ENCODE results near the gene SMAD3. TPM values are rescaled to one million over a fixed set of nuclear protein-coding genes. Genes with fewer than 3 reads are reported as not detected.

SMAD3 gene
- total RNA-seq, 1 donor from 2014 or later = 2.5 TPM

DNA sequence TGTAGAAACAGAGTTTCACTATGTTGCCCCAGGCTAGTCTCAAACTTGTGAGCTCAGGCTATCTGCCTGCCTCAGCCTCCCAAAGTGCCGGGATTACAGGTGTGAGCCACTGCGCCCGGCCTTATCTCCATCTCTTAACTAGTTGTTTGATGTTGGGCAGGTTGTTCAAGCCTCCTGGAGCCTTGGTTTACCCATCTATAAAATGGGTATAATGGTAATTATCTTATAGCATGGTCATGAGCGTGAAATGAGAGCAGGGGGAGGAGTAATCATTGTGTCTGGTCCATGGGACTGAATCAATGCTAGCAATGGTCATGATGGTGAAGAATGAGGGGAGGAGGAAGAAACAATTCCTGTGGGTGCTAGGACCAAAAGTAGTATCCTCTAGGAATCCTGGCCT, 32.0 kb downstream of the SMAD3 start:
- DNase-seq = no peak

DNA sequence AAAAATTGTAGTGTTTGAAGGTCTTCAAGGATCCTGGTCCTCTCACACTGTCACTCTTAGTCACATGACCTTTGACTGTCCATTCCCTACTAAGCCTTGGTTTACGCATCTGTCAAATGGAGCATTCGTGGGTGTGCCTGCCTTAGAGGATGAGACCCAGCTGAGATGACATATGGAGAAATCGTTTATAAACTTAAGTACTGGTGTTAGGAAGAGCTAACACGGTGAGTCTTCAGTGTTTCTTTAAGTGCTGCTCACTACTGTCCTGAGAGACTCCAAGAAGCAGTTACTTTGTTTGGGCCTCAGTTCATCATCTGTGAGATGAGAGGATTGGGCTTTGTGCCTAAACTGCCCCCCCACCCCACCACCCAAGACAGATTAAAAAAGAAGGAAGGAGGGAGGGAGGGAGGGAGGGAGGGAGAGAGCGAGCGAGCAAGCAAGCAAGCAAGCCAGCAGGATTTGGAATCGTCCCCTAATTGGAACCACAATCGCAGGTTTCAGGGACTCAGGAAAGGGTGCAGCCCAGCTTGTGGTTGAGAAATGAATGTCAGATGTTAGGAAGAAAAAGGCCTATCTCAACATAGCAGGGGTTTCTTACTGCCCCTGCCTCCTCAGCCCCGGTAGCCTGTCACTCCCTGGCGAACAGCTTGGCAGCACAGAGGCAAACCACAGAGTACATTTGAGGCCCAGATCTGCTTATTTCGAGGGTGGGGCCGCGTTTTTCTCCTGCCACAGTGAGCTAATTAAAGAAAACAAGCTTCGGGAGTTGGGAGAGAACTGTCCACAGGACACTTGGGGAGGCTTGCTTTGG, 32.7 kb downstream of the SMAD3 start:
- no peak for DNase-seq

DNA sequence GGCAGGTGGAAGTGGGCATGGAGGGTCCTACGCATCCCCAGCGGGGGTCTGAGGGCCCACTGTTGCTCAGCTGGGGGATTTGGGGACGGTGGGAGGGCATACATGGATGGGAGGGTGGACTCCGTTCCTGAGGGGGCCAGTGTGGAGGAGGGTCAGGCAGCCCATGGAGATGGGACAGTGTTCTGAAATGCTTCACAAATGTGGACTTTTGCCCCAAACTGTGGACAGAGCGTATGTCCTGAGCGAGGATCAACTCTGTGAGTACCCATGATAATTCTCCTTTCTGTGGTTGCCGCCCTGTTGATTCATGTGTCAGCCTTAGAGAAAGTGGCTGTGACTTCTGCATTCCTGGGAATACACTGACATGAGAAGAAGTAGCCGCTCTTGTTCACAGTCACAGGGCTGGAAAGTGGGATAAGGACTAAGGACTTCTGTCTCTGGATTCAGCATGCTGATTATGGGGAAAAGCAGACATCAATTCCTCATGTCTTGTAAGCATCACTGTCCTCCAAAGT, 33.4 kb downstream of the SMAD3 start:
- no peak for DNase-seq

DNA sequence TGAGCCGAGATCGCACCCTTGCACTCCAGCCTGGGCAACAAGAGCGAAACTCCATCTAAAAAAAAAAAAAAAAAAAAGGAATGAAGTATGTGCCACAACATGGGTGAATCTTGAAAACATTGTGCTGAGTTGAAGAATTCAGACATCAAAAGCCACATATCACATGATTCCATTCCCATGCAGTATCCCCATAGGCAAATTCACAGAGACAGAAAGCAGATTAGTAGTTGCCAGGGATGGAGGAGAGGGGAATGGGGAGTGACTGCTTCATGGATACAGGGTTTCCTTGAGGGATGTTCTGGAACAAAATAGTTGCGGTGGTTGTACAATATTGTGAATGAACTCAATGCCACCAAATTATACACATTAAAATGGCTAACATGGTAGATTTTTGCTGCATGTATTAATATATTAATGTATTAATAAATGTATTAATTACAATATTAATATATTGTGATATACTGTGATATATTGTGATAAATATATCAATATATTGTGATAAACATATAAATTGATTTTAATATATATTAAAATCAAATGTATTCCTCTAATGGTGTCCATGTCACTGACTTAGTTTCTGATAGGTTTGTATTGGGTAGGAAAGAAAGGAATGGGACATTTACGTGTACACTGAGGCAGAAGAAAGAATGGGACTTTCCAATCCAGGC, 34.9 kb downstream of the SMAD3 start:
- no peak for DNase-seq

DNA sequence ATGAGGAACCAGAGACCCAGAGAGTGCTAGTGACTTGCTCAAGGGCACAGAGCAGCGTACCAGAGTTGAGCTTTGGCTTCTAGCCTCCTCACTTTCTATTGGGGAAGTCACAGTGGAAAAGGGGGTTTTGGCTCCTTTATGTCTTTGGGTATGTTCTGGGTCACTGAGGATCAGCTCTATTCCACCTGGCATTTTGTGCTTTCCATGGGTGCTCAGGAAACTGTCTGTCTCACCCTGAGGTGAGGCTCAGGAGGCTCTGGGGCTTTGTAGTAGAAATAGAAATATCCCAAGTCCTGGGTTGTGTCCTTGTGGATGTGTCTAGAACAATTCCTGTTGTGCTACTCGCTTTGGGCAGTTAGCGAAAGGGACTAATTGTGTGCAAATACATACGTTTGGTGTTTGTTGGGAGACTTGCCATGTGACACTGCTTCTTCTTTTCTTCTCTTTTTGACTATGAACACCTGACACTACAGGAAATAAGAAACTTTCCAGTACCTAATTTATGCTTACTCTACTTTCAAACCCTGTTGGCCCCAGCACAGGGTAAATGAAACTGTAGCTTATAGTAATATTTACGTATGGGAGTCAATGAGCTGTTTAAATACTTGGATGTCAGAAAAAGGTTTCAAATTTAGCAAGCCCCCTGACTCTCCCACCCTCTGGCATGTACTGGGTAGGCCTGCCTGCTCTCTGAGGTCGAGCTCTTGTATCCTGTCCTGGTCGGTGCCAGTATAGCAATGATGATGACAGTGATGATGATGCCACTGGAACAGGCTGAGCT, 35.6 kb downstream of the SMAD3 start:
- DNase-seq = no peak

DNA sequence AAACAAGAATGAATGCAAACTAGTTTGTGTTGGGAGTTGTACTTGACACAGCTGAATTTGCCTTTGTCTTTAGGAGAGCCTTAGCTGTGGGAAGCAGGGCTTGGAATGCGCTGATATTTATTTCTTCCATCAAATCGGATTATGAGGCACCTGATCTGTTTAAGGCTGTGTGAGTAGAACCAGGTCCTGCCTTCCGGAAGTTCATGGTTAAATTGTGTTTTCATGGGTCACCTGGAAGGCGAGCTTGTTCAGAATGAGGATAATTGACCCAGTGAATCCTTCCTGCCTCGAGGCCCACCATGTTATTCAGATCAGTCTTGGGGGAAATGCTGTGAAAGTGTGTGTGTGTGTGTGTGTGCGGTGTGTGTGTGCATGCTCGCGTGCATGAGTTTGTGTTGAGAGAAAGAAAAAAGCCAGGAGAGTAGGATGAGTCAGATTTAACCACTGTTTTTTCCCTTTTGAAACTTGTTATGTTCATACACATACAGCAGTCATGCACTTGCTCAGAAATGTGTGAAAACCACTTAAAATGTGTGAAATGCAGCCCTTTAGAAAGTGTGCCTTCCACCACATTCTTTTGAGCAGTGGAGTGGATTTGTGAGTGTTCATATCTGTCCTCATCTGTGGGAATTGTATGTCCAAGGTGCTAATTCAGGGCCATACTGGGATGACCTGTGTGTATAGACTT, 36.7 kb downstream of the SMAD3 start:
- DNase-seq = no peak

DNA sequence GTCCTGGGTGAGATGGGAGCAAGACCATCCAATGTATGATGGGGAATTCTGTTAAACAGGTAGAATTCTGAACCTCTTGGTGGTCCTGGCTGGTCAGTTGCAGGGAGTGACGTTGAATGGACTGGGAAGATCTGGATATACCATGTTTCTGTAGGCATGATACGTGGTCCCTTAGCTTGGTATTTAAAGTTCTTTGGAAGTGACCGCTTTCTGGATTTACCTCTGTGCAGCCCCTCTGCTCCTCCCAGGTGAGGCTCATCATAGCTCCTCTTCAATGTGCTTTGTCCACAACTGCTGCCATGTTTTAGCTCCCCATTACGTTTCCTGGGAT, 37.2 kb downstream of the SMAD3 start:
- no peak for DNase-seq

DNA sequence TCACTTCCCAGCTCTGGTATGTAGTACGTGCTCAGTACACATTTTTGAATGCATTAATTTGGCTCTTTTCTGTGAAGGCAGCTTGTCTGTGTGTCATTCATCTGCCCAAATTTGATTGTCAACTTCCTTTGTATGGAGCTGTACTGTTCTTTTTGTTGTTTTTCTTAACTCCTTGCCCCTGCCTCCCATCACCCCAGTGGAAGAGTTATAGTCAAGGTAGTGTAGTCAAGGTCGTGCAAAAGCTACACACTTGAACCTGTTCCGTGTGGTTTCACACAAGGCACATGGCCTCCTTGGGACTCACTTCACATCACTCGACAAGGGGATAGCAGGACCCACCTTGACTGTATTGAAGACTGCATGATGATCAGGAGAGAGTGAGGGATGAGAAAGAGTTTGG, 37.6 kb downstream of the SMAD3 start:
- DNase-seq = no peak

DNA sequence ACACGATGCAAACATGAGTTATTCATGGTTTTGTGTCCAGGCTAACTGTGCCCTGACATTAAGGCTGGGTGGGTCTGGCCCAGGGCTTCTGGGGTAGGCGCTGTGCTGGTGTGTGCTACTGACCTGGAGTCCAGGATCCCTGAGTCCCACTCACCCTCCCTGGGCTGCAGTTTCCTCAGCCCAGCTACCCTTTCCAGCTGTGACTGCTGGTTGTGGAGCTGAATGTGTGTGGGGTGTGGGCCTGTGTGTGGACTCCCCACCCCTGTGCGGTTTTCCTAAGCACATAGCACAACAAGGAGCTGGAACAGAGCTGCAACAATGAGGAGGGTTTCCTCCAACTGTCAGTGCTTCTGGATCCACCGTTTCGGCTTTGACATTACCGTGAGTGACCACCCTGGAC, 38.0 kb downstream of the SMAD3 start:
- no peak for DNase-seq

DNA sequence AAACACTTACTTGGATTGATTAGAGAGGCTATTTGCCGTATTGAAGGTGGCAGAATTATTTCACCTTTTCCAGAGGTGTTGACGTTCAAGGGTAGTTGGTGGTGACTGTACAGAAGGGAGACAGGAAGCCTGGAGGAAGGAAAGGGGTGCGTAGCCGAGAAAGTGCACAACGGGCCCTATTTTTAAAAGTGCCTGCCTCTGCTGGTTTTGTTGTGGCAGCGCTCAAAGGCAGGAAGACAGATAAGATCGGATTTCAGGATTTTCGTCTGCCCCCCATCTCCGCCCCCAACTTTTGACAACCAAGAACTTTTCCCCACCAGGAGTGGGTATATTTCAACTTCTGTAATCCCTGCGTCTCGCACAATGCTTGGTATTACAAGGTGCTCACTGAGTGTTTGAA, 38.5 kb downstream of the SMAD3 start:
- no peak for DNase-seq

DNA sequence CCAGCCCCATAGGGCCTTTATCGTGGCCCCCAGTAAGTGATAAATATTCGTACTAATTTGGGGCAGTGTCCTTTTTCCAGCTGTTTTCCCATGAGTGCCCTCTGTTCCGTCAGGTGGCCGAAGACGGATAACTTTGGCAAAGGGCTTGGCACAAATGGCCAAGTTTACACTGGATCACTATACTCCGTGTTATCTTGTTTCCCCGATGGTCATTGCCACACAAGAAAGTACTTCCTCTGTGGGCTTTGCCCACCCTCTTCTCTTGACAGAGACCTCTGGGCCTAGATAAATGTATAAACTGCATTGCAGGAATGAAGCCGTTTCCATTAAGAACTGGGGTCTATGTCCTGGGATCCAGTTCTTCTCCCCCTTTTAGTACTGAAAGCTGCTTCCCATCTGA, 39.1 kb downstream of the SMAD3 start:
- no peak for DNase-seq

DNA sequence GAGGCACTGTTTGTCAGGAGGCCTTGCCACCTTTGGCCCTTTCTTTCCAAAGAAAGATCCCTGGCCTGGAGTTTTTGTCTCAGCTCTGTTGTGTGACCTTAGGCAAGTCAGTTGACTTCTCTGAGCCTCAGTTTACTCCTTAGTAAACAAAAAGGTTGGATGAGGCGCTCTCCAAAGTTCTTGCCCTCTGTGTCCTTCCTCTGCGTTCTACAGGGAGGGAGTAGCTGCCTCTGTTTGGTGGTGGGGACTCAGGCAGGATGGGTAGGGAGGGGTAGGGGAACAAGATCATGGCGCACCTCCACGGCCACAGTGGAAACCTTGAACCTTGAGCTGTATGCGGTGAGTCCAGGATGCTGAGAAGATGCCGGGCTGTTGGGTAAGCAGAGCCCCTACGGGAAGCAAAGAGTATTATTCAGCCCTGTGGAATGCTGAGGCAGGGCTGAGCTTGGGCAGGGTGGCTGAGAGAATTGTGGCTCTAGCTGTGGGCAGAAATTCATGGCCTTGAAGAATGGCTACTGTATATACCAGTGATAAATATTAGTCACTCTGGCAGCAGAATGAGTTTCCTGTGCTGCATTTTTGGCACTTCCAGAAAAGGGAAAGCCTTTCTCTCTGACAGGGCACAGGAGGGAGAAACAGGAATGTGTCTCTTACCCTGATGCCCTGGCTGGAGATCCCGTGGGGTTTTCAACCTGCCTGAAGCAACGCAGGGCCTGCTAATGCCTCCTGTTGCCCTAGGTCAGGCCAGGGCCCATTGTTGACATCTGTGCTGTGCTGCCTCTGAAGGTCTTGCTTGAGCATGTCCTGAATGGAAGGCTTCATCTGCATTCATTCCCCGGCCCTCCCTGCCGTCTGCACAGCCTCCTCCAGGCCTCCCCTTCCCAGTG, 39.9 kb downstream of the SMAD3 start:
- DNase-seq = no peak

DNA sequence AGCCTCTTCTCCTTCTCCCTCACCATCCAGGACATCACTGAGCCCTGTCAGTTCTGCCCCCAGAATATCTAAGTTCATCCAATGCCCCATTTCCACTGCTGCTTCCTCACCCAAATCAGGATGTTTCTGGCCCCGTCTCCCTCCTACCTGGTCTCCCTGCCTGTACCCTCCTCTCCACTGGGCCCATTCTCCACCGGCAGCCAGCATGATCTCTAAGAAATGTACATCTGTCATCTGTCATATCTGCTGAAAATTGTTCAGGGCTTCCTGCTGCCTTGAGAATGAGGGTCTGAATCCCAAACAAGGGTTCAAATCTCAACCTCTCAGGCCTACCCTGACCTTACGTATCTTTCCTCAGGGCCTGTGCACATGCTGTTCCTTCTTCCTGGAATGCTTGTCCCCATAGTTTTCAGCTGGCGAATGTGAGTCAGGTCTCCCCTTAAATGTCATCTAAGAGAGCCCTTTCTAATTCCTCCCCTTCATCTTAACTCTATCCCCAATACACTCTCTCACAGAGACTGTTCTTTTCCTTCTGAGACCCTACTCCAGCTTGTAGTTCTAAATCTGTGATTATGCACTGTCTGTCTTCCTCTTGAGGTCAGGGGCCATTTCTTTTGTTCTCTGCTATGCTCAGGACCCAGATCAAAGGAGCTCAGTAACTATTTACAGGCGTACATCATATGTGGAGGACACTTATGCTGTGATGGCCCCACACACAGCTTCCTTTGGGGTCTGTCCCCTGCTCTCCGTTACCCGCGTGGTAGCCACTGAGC, 40.8 kb downstream of the SMAD3 start:
- no peak for DNase-seq

DNA sequence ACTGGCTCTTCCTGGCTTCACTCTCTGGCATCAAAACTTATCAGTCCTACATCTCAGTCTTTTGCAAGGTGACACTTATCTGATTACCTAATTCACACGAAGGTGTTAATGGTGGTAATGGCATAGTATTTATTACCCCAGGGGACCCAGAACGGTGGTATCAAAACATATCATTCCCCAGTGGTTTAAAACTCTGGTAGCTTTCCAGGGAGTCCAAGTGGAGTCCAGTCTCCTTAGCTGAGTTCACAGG, 41.3 kb downstream of the SMAD3 start:
- DNase-seq = no peak

DNA sequence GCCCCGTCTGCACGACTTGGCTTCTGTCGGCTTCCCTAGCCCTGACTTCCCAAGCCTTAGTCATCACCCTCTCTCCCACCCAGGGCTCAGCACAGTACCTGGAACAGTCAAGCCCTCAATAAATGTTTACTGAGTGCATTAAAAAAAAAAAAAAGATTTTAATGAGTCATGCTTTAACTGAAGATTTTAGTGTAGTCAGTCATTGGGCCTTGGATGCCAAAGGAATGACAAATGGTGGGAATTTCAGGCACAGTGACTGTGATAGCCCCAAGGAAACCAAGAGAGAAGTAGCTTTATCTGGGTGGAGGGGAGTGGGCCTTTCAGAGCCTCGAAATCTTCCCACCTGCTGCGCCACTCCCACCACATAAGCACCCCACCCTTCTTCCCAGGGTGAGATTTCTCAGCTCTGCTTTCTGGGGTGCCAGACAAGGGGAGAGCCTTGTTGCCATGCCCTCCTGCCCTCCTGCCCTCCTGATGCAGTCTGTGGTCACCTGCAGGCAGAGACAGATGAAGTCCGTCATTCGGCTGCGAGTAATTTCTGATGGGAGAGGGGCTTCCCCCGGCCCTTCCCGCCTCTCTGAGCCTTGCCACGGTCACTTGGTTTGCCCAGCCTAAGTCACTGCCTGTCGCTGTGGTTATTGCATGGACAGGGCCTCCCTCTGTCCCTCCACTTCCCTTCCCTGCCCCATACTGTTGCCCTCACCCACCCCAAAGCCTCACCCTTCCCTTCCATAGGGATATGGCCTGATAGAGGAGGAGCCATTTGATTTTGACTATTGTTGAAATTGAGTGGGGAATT, 41.8 kb downstream of the SMAD3 start:
- DNase-seq = no peak

DNA sequence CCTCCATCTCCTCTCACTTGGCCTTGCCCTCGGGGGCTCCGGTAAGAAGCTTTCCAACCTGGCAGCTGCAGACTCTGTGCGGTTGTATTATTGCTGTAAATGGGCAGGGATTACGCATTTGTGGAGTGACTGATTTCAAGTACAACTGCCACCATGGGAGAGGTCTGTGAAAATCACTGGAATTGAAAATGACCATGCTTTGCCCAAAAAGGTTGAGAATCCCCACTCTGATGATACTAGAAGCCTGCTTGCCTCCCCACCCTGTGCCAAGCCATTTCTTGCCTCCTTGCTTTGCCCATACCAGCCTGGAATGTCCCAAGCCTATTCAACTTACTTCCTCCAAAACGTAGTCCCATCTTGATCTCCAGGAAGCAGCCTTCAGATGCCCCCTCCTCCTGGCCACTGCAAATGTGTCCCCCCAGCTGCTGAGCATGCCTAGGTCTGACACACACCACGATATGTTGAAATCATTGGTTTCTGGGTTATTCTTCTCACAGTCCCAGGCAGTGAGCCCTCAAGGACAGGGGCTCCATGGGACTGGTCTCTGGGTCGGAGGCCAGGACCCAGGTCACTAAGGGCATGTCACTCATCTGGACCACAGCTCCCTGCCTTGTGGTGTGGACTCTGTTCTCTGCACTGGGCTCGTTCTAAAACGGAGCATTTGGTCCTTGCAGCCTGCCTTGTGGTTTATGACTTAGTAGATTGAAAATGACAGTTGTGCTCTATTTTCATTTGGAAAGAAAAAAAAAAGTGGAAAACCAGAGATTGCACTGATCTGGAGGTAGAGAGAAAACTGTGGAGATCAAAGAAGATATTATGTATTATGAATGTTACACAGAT, 42.9 kb downstream of the SMAD3 start:
- DNase-seq = no peak

DNA sequence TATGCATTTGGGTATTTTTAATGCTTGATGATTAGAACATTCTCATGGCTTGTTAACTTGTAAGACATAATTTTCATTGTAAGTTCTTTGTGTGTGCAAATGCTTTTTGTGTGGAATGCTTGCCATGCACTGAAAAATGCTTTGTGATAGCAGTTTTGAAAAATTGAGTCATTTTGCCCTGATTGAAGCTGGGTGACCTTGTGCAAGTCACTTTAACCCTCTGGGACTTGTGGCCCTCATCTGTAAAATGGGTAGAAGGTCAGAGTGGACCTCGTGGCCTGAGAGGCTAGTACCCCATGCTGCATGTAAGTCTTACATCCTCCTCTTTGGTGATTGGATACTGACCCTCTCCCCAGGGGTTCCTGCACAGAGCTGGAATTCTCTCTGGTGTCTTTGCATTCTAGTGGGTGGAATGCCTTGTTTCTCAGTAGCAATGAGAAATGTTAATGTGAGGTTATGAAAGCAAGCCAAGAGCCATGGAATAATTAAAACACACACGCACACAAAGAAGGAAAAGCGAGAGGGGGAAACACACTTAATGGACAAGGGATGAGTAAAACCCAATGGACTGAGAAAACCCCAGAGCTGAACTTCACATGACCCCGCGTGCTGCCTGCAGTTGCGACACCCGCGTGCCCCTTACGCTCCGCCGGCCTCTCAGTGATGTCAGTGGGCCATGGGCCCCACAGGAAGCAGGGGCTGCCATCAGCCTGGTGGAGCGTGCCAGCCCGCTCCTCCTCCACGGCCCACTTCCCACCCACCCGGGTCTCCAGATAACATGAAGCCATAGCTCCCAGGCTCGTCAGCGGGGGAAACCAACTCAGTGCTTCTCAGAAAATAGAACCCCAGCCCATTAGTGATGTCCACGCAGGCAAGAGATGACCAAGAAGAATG, 44.0 kb downstream of the SMAD3 start:
- no peak for DNase-seq

DNA sequence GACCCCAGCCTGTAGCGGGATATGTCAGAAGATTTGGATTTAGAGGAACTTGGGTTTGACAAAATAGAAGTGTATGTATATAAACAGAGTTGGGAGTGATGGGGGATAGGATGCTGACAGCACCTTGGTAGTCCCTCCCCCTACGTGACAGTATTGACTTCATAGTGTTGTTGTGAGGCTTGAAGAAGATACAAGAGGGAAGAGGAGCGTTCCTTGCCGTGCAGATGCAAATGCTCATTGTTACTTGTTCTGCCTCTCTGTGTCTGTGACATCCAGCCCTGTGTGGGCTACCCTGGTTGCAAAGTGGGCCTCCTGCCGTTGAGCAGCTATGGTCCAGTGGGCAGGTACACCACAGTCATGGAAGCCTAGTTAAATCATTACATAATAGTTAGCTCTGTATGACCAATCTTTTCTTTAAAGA, 45.0 kb downstream of the SMAD3 start:
- no peak for DNase-seq
